Measurements from ENCODE around the gene ZNF680. TPM values are rescaled to one million over a fixed set of nuclear protein-coding genes. Genes with fewer than 3 reads are reported as not detected.
A peak's percentile ranks its signal among the peaks of the same experiment; 100 is the strongest.

The ZNF680 gene
- total and polyA plus RNA-seq, 8 donors, result 2.6 to 8.4 (median 5.6) TPM

DNA sequence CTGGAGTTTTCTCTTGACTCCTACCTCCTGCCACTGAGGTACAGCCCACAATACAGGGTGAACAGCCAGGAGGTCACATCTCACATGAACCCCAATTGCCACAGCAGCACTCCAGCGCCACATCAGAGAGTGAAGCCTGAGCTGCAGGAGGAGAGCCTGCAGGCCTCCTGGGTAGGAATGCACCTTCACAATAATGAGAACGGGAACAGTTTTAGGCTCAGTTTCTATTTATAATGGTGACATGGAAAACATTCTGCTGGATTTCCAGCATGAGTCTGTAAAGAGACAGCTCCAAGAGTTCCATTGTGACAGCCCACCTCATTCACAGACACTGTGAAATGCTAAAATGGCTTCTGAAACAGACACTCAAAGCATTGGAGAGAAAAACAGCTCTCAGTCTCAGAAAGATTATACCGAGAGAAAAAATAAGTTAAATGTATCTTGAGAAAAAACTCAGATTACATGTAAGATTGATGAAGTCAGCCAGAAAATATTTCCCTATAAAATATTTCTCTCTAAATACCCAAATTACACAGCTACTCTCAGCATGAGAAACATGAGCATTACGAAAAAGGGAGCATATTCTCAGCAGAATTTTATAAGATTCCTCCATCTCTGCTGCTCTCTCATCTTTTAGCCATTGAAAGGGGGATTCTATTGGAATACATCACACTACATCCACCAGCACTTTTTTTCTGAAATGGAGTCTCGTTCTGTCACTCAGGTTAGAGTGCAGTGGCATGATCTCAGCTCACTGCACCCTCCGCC lies 11.3 kb downstream of the ZNF680 start:
- H3K27ac ChIP-seq, result no peak overlapping the region
- intact Hi-C loops (cut with DNase I), result no loop called here
- ATAC-seq (no peak), DNase-seq (no peak), FAIRE-seq (no peak)
- 80 to 89% methylated on average over 6 of the region's 6 CpGs for WGBS, 2 donors
- no peaks in the 10 kb centered on the region for H3K4me1 ChIP-seq
- H3K4me3 ChIP-seq, result no peak overlapping the region
- H3K36me3 ChIP-seq, result no peaks in the 10 kb centered on the region
- TF ChIP-seq, protein P1, sequence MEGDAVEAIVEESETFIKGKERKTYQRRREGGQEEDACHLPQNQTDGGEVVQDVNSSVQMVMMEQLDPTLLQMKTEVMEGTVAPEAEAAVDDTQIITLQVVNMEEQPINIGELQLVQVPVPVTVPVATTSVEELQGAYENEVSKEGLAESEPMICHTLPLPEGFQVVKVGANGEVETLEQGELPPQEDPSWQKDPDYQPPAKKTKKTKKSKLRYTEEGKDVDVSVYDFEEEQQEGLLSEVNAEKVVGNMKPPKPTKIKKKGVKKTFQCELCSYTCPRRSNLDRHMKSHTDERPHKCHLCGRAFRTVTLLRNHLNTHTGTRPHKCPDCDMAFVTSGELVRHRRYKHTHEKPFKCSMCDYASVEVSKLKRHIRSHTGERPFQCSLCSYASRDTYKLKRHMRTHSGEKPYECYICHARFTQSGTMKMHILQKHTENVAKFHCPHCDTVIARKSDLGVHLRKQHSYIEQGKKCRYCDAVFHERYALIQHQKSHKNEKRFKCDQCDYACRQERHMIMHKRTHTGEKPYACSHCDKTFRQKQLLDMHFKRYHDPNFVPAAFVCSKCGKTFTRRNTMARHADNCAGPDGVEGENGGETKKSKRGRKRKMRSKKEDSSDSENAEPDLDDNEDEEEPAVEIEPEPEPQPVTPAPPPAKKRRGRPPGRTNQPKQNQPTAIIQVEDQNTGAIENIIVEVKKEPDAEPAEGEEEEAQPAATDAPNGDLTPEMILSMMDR (IDR thresholded peaks at IDR 0.05), result no peak
- no peaks in the 10 kb centered on the region for H3K9me3 ChIP-seq
- no peaks in the 10 kb centered on the region for H3K27me3 ChIP-seq

DNA sequence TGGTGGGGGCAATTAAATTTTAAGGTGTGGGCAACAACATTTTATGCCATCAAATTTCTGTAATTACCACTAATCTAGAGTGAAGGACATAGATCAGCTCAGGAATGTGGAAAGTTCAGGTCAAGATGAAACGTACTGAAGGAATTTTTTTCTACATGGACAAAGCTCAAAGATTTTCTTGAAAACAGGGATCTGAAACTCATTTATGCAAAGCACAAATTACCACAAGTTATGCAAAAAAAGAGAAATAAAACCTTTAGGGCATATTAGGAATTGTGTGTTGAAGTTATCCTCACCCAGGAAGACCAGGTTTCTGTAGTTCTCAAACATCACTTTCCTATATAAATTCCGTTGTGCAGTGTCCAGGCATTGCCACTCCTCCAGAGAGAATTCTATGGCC lies 18.9 kb downstream of the ZNF680 start:
- no peak overlapping the region for H3K27ac ChIP-seq
- 85 to 89% methylated on average over 2 of the region's 2 CpGs for WGBS, 2 donors
- no peak for ATAC-seq

DNA sequence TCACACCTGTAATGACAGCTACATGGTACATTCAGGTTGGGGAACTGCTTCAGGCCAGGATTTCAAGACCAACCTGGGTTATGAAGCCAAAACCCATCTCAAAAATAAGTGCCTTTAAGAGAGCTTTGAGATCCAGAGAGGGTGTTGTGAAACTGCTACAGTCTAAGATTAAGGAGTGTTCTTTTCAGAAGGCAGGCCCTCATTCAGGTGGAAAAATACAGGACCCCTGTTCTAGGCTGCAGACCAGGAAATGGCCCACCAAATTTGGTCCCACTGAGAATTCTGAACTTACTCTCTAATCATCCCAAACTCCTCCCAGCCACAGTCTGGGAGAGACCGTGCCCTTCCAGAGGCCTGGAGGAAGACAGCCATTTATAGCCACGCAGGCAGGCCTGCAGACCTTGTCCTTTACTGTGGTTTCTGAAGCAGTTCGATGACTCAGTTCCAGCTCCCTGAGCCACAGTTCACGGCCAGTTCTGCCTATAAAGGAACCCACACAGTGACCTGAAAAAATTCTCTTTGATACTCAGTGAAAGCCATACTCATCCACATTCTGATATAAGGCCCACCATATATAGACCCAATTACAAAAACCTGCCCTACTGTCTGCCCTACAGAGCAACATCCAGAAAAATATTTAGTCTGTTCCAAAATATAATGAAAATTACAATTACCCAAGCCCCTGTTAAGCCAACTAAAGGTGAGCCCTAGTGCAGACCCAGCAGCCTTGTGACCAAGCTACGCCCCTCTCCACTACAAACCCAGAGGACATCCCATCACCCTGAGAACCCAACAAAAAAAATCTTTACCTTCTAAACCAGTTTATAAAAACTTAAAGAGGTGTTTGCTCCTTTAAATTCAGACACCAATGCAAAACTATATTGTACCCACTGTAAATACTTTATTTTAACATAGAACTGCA lies 21.2 kb downstream of the ZNF680 start:
- ATAC-seq, result peak in 1 of 4 donors; percentile 59
- no peaks in the 10 kb centered on the region for H3K4me1 ChIP-seq
- DNase-seq, result no peak
- intact Hi-C loops (cut with DNase I), result no loop called here
- H3K36me3 ChIP-seq, result peaks cover 0 to 5% (median 0%) of the 10 kb centered on the region in 3 donors
- H3K27me3 ChIP-seq, result no peaks in the 10 kb centered on the region
- no peak for FAIRE-seq
- H3K27ac ChIP-seq, result no peak overlapping the region
- 91 to 94% methylated on average over 5 of the region's 5 CpGs for WGBS, 2 donors
- H3K9me3 ChIP-seq, result no peaks in the 10 kb centered on the region
- TF ChIP-seq, protein P1 (IDR thresholded peaks at IDR 0.05), result no peak
- no peak overlapping the region for H3K4me3 ChIP-seq

More for the DNA sequence above, 18.9 kb downstream of the ZNF680 start:
- H3K4me1 ChIP-seq, result no peaks in the 10 kb centered on the region
- DNase-seq (no peak), FAIRE-seq (no peak)
- TF ChIP-seq, protein P1 (IDR thresholded peaks at IDR 0.05), result no peak
- H3K9me3 ChIP-seq, result no peaks in the 10 kb centered on the region
- H3K4me3 ChIP-seq, result no peak overlapping the region
- H3K36me3 ChIP-seq, result peaks cover 0 to 5% (median 0%) of the 10 kb centered on the region in 3 donors
- intact Hi-C loops (cut with DNase I), result no loop called here
- H3K27me3 ChIP-seq, result no peaks in the 10 kb centered on the region

DNA sequence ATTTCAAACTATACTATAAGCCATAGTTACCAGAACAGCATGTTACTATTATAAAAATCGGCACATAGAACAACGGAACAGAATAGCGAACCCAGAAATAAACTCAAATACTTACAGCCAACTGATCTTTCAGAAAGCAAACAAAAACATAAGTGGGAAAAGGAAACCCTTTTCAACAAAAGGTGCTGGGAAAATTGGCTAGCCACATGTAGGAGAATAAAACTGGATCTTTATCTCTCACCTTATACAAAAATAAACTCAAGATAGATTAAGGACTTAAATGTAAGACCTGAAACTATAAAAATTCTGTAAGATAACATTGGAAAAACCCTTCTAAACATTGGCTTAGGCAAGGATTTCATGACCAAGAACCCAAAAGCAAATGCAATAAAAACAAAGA lies 29.1 kb downstream of the ZNF680 start:
- Histone ChIP-seq H3K27ac (no peak overlapping the region), H3K27me3 (no peaks in the 10 kb centered on the region), H3K9me3 (peaks cover 0 to 6% (median 3%) of the 10 kb centered on the region in 4 donors), H3K36me3 (no peaks in the 10 kb centered on the region), H3K4me1 (no peaks in the 10 kb centered on the region), H3K4me3 (no peak overlapping the region)
- ATAC-seq, result no peak
- TF ChIP-seq, protein P1 (IDR thresholded peaks at IDR 0.05), result no peak
- no peak for FAIRE-seq
- intact Hi-C loops (cut with DNase I), result no loop called here
- no peak for DNase-seq
- WGBS, 2 donors, result 93 to 98% methylated on average over 3 of the region's 3 CpGs

Measured in pancreas (tissue), 10 donors.